GM23248 (cell line): ENCODE results near the gene RAD51B.

Source experiments
- EZH2 ChIP-seq: fragments of 200-600 bp; sonication (generic); IDR thresholded peaks from 2 replicates; pipeline ENCODE4 v1.6.1; 2018; ENCODE audit warnings: antibody characterized with exemption, mild to moderate bottlenecking; ENCODE audit not compliant: insufficient read depth, poor library complexity, severe bottlenecking
- EZH2phosphoT487 ChIP-seq: fragments of 200-600 bp; sonication (generic); IDR thresholded peaks from 2 replicates; pipeline ENCODE4 v1.6.1; 2018; ENCODE audit warnings: antibody characterized with exemption, moderate library complexity, mild to moderate bottlenecking, low read depth; ENCODE audit not compliant: insufficient read depth

- TF ChIP-seq EZH2 (no peak), EZH2phosphoT487 (no peak)
Measured at GRCh38 chr14:68499451-68499850, 679.9 kb downstream of the RAD51B start.
